Measurements from ENCODE around the gene ARHGEF26.

ARHGEF26 gene

DNA sequence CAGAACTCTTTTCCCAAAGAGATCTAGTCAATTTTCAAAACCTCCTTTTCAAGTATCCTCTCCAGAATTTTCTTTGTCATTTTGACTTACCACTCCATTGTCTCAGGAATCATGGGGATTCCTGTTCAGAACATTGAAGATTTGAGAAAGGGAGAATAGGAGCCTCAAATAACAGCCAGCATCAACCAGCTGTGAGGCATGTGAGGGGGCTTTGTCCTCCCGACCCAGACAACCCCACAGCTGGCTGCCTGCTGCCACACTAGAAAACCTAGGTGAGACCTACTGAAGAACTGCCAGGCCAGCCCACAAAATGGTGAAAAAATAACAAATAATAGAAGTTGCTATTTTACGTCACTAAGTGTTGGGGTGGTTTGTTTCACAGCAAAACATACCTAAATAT, 5.9 kb upstream of the ARHGEF26 start:
- no peak for DNase-seq

DNA sequence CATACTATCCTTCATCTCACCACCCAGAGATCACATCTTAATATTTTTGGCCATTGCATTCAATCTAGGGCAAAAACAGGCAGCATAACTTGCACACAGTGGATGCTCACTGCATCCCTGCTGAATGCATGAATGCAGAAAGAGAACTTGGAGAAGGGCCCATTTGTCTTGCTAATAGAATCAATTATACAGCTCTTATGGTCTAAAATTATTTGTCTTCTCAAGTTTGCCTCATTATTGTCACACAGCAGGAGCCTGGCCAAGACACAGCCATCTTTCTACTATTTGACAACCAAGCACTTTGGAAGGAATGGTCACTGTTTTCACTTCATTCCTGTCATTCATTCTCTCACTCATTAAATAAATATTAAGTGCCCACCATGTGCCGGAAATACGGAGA, 1.2 kb upstream of the ARHGEF26 start:
- DNase-seq = peak in 2 of 3 experiments; percentile 46 to 88

DNA sequence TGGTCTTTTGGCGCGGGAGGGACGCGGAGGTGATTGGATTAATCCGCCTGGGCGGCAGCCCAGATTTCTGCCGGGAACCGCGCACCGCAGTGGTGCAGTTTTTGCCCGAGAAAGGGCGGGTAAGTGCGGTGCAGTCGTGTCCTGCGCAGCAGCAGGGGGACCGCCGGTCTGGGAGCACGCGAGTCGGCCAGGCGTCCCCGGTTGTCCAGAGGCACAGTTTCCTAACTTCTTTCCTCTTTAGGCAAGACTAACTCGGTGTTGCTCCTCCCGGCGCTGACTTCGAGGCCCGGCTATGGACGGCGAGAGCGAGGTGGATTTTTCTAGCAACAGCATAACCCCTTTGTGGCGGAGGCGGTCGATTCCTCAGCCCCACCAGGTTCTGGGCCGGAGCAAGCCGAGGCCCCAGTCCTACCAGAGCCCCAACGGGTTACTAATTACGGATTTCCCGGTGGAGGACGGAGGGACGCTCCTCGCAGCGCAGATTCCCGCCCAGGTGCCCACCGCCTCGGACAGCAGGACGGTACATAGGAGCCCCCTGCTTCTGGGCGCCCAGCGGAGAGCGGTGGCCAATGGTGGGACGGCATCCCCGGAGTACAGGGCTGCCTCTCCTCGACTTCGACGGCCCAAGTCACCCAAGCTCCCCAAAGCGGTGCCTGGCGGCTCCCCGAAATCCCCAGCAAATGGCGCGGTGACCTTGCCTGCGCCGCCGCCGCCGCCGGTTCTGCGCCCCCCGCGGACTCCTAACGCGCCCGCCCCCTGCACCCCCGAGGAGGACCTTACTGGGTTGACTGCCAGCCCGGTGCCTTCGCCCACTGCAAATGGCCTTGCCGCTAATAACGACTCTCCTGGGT, 736 bp downstream of the ARHGEF26 start:
- DNase-seq = peak in 2 of 3 experiments; percentile 80 to 85

DNA sequence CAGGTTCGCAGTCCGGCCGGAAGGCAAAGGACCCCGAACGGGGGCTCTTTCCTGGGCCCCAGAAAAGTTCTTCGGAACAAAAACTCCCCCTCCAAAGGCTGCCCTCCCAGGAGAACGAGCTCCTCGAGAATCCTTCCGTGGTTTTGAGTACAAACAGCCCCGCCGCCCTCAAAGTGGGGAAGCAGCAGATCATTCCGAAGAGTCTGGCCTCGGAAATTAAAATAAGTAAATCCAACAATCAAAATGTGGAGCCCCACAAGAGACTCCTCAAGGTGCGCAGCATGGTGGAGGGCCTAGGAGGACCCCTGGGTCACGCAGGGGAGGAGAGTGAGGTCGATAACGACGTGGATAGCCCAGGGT, 1.3 kb downstream of the ARHGEF26 start:
- peak in 2 of 3 experiments; percentile 51 to 71 for DNase-seq

DNA sequence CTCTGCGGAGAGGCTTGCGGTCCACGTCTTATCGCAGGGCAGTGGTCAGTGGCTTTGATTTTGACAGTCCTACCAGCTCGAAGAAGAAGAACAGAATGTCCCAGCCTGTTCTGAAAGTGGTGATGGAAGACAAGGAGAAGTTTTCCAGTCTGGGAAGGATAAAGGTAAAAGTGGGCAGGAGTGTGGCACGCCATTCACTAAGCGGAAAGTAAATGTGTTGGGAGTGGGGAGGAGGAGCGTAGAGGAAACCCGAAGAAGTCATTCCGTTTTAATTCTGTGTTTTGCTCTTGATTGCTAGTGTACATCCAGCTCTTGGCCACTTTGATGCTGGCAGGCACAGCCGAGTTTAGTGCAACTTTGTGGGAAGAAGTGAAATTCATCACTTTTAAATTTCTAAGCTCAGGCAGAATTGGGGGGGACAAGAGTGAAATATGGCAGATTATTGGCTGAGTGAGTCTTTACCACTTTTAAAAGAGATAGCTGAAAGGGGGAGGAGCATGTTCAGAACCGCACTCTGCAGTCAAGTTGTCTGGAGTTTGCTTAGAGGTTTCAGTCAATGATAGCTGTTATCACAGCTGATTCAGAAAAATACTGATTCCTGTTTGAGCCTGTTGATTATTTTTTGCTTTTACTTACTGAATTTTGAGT, 1.8 kb downstream of the ARHGEF26 start:
- peak in 2 of 3 experiments; percentile 47 to 69 for DNase-seq

DNA sequence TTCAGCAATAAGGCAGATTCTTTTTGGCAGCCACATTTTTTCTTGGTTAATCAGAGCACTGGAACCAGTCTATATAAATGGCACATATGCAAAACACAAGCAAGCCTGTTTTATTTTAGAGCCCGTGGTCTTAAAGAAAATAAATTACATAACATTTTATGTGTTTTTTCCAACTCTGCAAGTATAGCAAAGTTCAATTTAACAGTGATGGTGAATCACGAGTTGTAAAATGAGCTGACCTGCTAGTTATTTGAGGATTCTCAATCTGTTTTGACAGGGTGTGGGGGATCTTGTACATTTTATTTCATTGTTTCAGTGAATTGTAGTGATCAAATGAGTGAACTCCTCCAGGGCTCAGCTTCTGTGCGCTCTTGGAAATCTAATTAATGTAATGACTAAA, 2.7 kb downstream of the ARHGEF26 start:
- no peak for DNase-seq

DNA sequence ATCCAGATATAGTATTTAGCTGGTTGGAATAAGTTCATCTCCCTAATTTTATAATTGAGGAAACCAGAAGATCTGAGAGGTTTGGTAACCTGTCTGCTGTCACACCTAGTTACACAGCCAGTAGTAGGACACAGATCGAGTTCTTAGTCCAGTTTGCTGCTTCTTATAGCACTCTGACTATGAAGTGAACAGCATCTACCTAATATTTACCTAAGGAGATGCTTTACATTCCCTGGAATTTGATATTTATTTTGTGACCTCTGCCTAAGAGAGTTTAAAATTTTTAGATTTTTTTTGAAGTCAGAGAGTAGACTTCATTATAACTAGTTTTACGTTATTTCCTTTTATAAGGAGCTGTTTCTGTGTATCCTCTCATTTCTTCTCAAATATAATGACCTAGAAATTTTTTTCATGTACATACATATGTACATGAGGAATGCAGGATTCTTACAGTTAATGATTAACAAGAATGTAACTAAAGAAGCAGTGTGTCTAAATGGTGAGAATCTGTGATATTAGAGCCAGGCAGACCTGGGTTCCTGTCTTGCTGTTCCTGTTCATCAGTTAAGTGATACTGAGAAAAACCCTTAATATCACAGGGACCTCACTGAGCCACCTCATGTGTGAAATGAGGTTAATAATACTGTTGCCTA, 4.3 kb downstream of the ARHGEF26 start:
- DNase-seq = no peak

DNA sequence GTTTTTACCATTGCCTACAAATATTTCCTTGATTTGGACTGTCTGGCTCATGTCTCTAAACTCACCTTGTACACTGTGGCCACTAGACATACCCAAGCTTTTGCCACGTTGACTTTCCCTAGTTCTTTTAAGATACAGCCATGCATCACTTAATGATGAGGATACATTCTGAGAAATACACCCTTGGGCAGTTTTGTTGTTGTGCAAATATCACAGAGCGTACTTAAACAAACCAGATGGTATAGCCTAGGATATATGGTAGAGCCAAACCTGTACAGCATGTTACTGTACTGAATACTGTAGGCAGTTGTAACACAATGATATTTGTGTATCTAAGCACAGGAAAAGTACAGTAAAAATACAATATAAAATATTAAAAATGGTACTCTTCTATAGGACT, 5.5 kb downstream of the ARHGEF26 start:
- DNase-seq = peak in 1 of 3 experiments; percentile 38

DNA sequence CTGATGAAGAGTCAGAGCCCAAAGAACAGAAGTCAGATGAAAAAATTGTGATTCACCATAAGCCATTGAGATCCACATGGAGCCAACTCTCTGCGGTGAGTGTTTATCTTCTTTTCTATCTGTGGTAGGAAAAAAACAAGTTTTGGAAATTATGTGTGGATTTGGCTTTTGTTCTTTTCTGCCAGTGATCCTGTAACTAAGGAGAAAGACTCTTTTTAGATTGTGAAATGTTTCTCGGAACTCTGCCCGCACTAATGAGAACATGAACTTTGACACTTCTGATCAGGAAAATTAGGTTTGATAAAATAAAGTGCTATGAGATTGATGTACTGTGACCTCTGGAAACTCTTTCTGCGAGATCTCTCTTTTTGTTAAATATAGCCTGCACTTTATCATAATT, 8.4 kb downstream of the ARHGEF26 start:
- DNase-seq = no peak

DNA sequence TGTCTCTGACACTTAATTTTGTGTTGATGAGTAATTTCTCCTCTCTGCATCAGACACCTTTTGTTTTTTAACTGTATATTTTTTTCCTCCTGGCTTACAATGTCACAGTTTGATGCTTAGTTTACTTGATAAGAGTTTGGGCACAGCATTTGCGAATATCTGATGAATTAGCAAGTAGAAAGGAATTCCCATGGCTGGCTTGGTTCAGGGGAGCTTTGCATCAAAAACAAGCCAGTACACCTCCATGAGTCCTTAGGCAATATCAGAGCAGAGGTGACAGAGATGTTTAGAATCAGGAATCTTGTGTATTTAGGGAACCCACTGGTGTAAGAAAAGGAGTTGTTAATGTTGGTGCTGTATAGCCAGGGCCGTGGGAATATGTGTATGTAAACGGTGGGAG, 9.3 kb downstream of the ARHGEF26 start:
- DNase-seq = no peak

DNA sequence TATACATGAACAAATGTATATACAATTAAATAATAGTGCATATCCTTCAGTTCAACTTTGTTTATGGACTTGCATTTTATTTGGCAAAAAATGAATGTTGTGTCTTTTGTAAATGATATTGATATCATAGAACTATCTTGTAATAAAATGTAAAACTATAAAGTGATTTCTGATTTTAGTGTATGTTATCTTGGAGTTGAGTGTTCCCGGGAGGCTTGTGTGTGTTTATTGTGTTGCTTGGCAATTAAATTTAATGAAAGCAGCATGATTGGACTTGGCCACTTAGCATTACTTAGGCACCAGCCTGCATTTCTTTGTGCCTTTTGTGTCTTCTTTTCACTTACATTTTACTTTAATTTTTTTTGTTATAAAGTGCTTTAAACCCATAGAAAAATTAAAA, 10.6 kb downstream of the ARHGEF26 start:
- DNase-seq = peak in 1 of 3 experiments; percentile 59

DNA sequence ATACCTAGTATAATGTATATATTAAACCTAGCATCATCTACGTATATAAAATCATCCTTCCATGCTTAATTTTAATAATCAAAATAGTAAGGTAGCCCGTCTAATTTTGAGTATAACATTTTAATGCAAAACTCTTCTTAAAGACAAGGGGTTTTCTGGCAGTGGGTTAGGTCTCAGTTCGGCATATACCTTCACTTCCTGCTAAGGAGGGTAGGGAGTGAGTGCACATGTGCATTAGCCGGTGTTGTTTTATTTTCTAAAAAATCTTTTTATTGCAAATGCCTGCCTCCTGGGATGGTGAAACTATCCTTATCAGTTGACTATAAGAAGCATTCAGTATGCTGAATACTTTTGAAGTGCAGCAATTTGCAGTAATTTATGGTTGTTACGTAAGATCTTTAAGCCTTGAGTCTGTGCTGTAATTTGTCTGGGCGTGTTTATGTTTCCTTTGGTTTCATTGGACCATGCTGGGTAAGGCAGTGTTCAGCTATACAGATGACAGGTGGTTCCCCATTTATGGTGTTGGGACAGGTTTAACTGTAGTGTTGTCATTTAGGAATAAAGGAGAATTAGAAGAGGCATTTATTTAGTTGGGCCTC, 11.7 kb downstream of the ARHGEF26 start:
- peak; percentile 33 to 88 (median 58) for DNase-seq

DNA sequence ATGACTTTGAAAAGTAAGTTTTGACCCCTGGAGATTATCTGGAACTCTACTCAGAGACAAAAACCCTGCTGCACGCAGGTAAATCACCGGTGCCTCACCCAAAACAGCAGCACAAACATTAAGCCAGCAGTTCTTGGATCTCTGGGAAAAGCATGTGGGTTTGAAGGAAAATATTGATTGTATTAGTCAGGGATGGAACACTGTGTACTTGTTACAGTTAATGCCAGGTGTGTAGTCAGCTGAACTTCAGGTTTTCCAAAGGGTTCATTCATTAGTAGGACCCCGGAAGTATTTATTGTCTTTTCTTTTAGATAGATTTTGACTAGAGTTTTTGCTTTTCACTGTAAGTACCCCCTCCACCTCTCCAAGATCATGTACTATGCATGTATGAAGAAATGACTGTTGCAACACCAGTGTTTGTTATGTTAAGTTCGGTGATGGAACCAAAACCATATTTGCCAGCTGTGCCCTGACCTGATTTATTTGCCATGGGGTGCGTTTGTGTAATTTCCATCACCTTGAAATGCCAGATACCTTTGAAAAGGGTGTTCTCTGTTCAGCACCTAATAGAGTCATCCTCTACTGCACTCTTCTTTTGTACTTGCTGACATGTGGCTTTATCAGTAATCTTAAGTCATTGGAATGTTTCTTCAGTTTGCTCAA, 14.5 kb downstream of the ARHGEF26 start:
- no peak for DNase-seq

DNA sequence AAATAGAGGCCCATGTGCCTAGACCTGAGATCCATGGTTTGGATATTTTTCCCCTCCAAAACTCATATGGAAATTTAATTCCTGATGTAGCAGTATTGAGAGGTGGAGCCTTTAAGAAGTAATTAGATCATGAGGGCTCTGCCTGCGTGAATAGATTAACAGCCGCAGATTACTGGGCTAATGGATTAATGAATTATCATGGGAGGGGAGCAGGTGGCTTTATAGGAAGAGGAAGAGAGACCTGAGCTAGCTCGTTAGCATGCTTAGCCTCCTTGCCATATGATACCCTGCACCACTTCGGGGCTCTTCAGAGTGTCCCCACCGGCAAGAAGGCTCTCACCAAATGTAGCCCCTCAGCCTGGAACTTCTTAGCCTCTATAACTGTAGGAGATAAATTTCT, 15.8 kb downstream of the ARHGEF26 start:
- peak in 2 of 3 experiments; percentile 15 to 67 for DNase-seq

DNA sequence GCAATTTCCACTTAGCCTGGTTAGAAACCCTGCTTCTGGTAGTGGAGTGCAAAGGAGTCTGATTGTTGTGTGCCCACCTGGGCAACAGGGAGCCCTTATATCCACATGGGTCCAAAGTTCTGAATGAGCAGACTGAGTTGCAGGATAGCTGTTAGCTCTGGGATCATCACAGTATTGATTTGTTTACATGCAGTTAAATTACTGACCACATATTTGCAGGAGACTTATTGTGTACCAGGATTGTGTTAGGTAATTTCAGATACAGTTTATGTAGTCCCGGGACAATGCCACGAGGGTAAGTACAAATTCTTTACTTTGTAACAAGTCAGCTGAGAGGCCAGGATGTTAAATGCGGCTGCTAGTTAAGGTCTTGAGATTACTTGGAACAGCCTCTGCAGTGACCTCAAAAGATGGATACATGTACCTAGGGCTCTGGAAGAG, 18.8 kb downstream of the ARHGEF26 start:
- peak in 1 of 3 experiments; percentile 32 for DNase-seq

DNA sequence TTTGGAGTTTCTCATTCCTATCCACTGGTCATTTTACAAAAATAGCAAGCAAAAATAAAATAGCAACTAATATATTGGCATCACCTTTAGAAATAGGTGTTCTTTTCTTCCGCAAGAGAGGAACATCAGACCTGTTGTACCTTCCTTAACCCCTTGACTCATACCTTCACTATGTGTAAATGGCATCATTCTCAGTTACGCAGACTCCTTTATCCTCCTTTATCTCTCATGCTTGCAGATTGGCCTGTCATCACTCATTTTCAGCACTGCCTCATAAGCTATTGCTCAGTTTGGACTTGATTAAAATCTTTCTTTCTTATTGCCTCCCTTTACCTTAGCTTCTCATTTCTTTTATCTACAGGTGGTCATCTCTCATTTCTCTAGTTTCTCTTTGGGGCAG, 21.4 kb downstream of the ARHGEF26 start:
- DNase-seq = no peak

DNA sequence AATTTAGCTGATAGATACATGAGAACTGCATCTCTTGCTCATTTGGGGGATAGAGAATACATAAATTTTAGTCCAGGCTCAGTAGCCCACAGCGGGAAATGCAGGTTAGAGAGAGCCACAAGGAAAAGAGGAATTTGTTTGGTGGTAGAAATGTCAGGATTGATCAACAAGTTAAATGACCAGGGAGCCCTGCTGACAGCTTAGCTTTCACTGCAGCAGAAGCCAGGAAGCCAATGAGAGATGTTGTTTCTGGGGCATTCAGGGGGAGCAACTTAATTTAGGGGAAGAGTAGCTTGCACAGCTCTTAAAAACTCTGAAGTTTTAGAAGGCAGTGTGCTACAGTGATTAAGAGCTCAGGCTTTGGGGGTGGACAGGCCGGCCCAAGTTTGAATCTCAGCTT, 22.7 kb downstream of the ARHGEF26 start:
- DNase-seq = peak in 1 of 3 experiments; percentile 10

DNA sequence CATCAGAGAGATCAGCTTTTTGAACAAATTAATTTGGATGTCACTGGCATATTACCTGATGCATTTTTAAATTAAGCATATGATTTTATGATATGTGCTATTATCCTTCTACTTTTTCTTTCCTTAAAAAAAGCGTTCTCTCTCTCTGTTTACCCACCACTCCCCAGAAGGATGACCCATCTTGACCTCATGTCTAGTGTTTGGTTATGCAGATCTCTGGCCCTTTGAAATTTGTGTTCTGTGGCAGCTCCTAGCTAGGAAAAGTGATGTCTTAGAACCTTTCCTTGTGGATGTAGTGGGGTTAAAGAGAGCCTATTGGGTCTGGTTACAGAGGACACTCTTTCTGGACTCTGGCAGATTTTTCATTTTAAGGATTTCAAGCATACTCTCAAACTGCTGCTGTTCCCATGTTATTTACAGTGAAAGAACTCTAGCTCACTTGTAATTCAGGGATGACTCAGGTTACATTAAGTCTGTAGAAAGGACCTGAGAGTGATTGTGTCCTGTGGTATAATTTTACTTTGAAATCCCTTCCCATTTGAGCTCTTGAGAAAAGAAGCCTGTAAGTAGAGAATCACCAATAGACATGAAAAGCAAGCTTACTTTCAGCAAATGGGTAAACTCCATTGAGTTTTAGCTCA, 23.8 kb downstream of the ARHGEF26 start:
- peak in 2 of 3 experiments; percentile 43 to 54 for DNase-seq

DNA sequence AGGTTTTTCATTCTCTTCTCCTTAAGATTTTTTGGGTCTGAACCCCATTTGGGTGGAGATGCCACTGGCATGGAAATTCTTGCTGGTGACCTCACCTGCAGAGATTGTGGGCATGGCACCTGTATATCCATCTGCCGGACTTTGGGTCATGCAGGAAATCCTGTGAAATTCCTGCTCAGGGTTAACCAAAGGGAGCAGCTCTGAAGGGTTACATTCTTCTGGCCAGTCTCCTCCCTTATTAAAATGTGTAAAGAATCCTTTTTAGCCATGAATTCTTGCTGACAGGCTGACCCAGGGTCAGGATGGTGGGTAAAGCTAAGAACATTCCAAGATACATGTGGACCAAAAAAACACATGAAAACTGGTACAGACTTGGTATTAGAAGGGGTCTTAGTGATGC, 27.4 kb downstream of the ARHGEF26 start:
- DNase-seq = no peak

DNA sequence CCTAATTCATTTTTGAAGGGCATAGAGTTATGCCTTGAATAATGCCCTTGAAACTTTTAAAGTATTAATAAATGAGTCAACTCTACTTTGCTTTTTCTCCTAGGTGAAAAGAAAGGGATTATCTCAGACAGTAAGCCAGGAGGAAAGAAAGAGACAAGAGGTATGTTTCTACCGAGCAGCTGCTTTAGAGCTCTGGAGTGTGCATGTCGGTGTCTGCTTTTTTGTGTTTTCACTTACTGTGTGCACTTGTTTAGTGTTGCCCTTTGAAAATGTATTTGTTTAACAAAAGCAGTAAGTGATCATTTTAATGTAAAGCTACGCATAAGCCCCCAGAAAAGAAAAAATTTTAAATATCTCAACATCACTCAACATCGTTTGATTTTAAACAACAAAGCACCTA, 28.1 kb downstream of the ARHGEF26 start:
- no peak for DNase-seq

DNA sequence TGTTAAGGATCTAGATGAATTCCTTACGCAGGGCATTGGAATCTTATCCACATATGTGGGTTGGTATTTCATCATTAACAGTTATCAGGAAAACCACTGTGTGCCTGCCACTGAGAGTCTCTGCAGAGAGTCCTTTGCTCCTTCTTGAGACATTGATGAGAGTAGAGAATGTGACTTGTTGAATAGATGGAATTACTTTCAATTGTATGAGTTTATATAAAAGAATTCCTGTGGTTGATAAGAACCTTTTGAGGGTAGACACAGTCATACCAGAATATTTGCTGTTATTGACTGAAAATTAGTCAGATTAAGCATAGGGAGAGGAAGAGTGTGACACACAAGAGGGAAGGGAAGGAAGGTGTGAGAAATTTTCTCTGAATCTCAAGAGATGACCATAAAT, 30.8 kb downstream of the ARHGEF26 start:
- DNase-seq = no peak

DNA sequence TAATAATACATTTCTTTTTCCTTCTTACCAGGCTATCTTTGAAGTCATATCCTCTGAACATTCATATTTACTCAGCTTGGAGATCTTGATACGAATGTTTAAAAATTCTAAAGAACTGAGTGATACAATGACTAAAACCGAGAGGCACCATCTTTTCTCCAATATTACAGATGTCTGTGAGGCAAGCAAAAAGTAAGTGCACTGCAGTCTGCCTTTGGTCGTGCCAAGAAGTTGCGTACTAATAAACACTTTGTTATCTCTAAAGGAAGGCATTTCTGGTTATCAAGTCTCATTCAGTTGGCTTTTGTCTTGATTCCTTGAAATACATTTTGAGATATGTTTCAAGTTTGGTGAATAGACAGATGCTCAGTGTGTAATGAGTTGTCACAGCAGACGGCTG, 31.6 kb downstream of the ARHGEF26 start:
- no peak for DNase-seq

Data from NCI-H1417 (cell line).